B cell (primary cell): ENCODE measurements around the gene ZIC5.

ENCODE experiments used
- EZH2 ChIP-seq: IDR thresholded peaks from 2 replicates; pipeline ENCODE4 v1.6.1; 2012; ENCODE audit warnings: borderline replicate concordance, low read depth, mild to moderate bottlenecking, moderate library complexity, low read length; ENCODE audit not compliant: insufficient read depth, poor library complexity, severe bottlenecking
- TF ChIP-seq, protein P1 (sequence below): fragments of 200-600 bp; IDR thresholded peaks from one replicate; pipeline ENCODE4 v1.8.0; 2022; ENCODE audit warnings: antibody characterized with exemption, mild to moderate bottlenecking

DNA sequence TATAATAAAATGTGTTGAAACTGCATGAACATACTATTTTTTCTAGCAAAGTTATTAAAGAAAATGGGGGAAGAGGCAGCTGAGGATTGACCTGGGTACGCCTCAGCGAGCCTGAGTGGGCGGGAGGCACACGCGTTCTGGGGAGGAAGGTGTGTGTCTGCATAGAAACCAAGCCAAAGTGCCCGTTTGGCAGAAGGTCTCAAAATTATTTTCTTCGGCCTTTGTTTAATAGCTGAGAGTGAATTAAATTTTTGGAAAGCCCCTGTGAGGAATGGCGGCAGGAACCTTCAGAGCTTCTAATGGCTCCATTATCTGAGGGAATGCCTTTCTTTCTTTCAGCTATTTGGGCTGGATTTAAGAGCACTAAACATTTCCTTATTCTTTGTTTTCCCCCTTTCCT, 15.2 kb upstream of the ZIC5 start:
- TF ChIP-seq, protein P1, sequence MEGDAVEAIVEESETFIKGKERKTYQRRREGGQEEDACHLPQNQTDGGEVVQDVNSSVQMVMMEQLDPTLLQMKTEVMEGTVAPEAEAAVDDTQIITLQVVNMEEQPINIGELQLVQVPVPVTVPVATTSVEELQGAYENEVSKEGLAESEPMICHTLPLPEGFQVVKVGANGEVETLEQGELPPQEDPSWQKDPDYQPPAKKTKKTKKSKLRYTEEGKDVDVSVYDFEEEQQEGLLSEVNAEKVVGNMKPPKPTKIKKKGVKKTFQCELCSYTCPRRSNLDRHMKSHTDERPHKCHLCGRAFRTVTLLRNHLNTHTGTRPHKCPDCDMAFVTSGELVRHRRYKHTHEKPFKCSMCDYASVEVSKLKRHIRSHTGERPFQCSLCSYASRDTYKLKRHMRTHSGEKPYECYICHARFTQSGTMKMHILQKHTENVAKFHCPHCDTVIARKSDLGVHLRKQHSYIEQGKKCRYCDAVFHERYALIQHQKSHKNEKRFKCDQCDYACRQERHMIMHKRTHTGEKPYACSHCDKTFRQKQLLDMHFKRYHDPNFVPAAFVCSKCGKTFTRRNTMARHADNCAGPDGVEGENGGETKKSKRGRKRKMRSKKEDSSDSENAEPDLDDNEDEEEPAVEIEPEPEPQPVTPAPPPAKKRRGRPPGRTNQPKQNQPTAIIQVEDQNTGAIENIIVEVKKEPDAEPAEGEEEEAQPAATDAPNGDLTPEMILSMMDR, result no peak
- TF ChIP-seq EZH2, result no peak
